Stimulated activated naive B cell treated with anti-CD40 and anti-IgM and Interleukin-4, amounts not matched to agents 10 μg/mL and 1 μg/mL and 100 μg/mL, for 72 hours (primary cell): Measurements from ENCODE around the gene UMAD1.
A peak's percentile ranks its signal among the peaks of the same experiment; 100 is the strongest.

Experiments used
- ATAC-seq, 2 donors: fragments of 150-1000 bp; cut with Tn5 transposase; replicated peaks; 2 replicates each; pipeline ENCODE4 v1.10.0; 2021; ENCODE audit warnings: moderate library complexity in 1 of 2
- DNase-seq: peaks from one replicate; pipeline ENCODE4 v3.0.0; 2021
- H3K27ac Mint-ChIP-seq: one replicate; pipeline ENCODE4 v1.8.0; 2022; ENCODE audit warnings: mild to moderate bottlenecking, mixed read lengths
- H3K27me3 Mint-ChIP-seq, 2 donors: one replicate each; pipeline ENCODE4 v1.8.0; 2022; ENCODE audit warnings: mixed read lengths in 2 of 2
- H3K36me3 Mint-ChIP-seq, 2 donors: one replicate each; pipeline ENCODE4 v1.8.0; 2022; ENCODE audit warnings: mixed read lengths in 2 of 2, mild to moderate bottlenecking in 1 of 2
- H3K4me1 Mint-ChIP-seq, 2 donors: one replicate each; pipeline ENCODE4 v1.8.0; 2022; ENCODE audit warnings: mixed read lengths in 2 of 2, mild to moderate bottlenecking in 1 of 2
- H3K4me3 Mint-ChIP-seq, 2 donors: one replicate each; pipeline ENCODE4 v1.8.0; 2022; ENCODE audit warnings: mild to moderate bottlenecking in 2 of 2, mixed read lengths in 2 of 2, moderate library complexity in 1 of 2
- H3K9me3 Mint-ChIP-seq, 2 donors: one replicate each; pipeline ENCODE4 v1.8.0; 2022; ENCODE audit warnings: mixed read lengths in 2 of 2, mild to moderate bottlenecking in 1 of 2

UMAD1 gene

DNA sequence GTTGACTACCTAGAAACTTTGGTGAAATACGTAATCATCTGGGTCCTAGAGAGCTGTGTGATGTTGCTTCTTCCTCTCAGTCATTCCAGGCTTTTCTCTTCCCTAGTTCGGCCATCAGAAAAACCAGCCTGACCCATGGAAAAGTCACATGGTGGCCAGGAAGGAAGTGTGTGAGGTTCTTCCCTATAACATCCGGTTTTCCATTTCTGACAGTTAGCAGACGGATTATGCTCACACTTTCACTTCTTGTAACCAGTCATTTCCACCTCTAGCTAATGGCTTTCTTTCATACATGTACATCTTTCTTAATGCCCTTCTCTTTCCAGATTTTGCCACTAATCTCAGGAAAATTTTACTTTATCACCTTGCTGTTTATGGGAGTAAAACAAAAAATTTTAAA lies 218.0 kb downstream of the UMAD1 start:
- ATAC-seq (no peak), DNase-seq (no peak)
- Mint-ChIP-seq H3K4me1 (peaks cover 23 to 33% of the 10 kb centered on the region in 2 donors), H3K27ac (peak overlapping the region; percentile 90), H3K4me3 (peak overlapping the region; percentile 58 to 65), H3K36me3 (peaks cover 21 to 34% of the 10 kb centered on the region in 2 donors), H3K9me3 (peaks cover 11 to 14% of the 10 kb centered on the region in 2 donors), H3K27me3 (no peaks in the 10 kb centered on the region)

DNA sequence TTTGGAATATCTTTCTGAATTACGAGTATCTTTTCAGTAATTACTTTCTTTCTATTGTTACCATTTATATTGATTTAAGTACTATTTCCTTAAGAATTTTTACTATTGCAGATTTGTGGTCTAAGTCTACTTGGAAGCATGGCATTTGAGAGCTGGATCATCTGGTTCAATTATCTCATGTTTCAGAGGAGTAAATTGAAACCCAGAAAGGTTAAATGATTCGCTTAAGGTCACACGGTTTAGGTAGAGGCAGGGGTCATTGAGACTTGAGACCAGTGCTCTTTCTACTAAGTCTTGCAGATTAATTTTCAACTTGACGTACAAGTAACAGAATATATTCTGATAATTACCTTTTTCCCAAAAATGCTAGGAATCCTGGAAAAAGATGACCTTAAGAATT lies 218.9 kb downstream of the UMAD1 start:
- Mint-ChIP-seq H3K27ac (no peak overlapping the region), H3K4me3 (no peak overlapping the region), H3K4me1 (peaks cover 23 to 34% of the 10 kb centered on the region in 2 donors), H3K36me3 (peaks cover 14 to 26% of the 10 kb centered on the region in 2 donors), H3K27me3 (no peaks in the 10 kb centered on the region), H3K9me3 (peaks cover 10 to 11% of the 10 kb centered on the region in 2 donors)
- DNase-seq, result no peak
- no peak for ATAC-seq

DNA sequence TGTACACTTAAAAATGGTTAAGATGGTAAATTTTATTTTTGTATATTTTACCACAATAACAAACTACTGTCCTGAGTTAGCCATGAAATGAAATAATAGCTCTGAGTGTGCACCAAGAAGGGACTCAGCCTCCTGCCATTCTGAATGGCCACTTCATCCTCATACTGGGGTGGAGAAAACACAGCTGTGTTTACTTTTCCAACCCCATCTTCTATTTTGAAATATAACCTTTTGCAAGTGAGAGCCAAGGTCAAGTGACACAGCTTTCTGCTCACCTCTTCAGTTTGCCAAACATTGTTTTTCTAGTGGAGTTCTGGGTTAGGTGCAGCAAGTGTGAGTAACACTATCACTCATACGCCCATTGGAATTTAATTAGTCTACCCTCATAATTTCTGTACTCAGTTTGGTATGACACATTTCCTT lies 220.7 kb downstream of the UMAD1 start:
- DNase-seq (no peak), ATAC-seq (no peak)
- H3K4me3 Mint-ChIP-seq, result no peak overlapping the region
- peaks cover 17 to 31% of the 10 kb centered on the region in 2 donors for H3K4me1 Mint-ChIP-seq
- no peaks in the 10 kb centered on the region for H3K27me3 Mint-ChIP-seq
- H3K36me3 Mint-ChIP-seq, result peaks cover 0 to 9% of the 10 kb centered on the region in 2 donors
- no peaks in the 10 kb centered on the region for H3K9me3 Mint-ChIP-seq
- no peak overlapping the region for H3K27ac Mint-ChIP-seq

DNA sequence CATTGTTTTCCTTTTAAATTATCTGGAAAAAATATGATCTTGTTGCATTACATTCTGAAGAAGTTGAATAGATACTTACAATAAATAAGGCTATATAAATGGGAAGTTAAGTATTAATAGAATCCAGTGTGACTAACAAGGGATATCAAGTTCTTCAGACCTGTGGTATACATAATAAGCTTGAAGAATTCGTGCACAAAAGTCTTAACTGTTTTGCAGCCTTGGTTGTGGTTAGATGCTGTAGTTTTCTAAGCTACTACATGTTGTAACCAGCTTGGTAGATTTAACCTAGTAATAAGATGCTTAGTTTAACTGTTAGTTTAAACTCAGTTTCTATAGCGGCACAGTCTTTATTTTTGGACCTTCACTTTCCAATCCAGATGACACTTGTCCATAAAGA lies 221.8 kb downstream of the UMAD1 start:
- H3K27ac Mint-ChIP-seq, result no peak overlapping the region
- H3K36me3 Mint-ChIP-seq, result peaks cover 0 to 3% of the 10 kb centered on the region in 2 donors
- DNase-seq (no peak), ATAC-seq (no peak)
- H3K4me3 Mint-ChIP-seq, result no peak overlapping the region
- peaks cover 14 to 19% of the 10 kb centered on the region in 2 donors for H3K4me1 Mint-ChIP-seq
- no peaks in the 10 kb centered on the region for H3K27me3 Mint-ChIP-seq
- no peaks in the 10 kb centered on the region for H3K9me3 Mint-ChIP-seq

DNA sequence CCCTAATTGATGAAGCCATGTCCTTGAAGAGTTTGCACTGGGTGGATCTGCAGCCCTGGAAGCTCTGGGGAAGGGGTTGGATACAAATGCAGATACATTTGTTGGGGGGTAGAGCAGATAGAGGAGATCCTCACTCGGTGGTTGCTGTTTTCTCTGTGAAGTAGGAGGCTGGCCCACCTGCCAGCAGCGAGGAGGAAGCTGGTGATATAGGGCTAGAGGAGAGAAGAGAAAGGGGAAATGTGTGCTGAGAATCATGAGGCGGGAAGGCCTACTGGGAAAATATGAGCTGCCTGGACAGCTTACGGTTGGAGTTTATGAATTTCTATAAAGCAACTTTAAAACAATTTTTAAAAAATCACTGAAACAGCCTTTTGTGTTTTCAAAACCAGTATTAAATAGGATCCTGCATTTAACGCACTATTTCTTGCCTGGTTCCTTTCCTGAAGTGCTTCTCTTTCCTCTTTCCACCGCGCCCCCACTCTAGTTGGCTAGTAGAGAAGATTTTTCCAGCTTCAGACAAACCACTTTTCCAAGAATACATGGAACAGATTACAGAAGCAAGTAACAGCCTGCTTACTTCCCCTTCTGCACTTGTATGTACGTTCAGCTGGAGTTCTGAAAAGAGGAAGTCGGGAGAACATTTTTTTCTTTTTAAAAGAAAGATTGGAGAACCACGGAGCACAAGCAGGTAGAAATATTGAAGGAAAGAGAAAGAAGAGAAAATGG lies 227.5 kb downstream of the UMAD1 start:
- H3K27ac Mint-ChIP-seq, result no peak overlapping the region
- peaks cover 1 to 6% of the 10 kb centered on the region in 2 donors for H3K4me1 Mint-ChIP-seq
- H3K27me3 Mint-ChIP-seq, result no peaks in the 10 kb centered on the region
- no peak overlapping the region for H3K4me3 Mint-ChIP-seq
- ATAC-seq (peak; percentile 54 to 73), DNase-seq (no peak)
- no peaks in the 10 kb centered on the region for H3K9me3 Mint-ChIP-seq
- H3K36me3 Mint-ChIP-seq, result no peaks in the 10 kb centered on the region

DNA sequence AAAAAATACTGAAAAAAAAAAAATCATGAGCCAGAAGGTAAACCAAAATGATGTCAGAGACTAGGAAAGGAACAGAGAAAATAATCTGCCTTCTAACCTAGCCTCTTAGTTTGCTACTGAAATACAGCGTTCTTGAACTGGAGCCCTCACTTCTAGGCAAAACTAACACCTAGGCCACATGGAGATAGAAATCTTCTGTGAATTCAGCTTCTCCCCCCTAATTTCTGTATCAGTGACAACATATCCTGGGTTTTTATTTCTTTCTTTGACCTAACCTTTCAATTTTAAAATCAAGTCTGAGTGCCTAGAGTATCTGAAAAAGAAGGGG lies 228.0 kb downstream of the UMAD1 start:
- no peaks in the 10 kb centered on the region for H3K9me3 Mint-ChIP-seq
- peaks cover 0 to 2% of the 10 kb centered on the region in 2 donors for H3K4me1 Mint-ChIP-seq
- no peak overlapping the region for H3K27ac Mint-ChIP-seq
- ATAC-seq (peak; percentile 10 to 16), DNase-seq (no peak)
- H3K4me3 Mint-ChIP-seq, result no peak overlapping the region
- H3K27me3 Mint-ChIP-seq, result no peaks in the 10 kb centered on the region
- H3K36me3 Mint-ChIP-seq, result peaks cover under 1% of the 10 kb centered on the region in 2 donors

DNA sequence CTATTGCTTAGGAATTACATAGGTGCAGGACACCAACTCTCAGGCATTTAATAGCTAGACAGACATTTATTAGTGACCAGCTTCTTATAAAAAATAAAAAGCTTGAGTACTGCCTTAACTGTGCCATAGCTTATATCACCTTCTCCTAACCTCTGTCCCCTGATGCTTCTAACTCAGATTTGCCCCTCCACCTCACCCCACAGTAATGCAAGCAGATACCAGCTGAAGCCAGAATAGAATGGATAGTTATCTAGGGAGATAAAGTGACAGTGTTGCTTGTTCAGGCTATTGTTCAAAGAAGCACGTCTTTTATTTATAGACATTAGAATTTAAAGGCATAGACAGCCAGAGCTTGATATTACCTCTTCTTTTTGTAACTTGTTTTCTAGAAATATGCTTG lies 228.5 kb downstream of the UMAD1 start:
- Mint-ChIP-seq H3K4me1 (no peaks in the 10 kb centered on the region), H3K27ac (no peak overlapping the region), H3K27me3 (no peaks in the 10 kb centered on the region), H3K9me3 (no peaks in the 10 kb centered on the region), H3K36me3 (peaks cover 5% of the 10 kb centered on the region in 2 donors), H3K4me3 (no peak overlapping the region)
- no peak for DNase-seq
- no peak for ATAC-seq

DNA sequence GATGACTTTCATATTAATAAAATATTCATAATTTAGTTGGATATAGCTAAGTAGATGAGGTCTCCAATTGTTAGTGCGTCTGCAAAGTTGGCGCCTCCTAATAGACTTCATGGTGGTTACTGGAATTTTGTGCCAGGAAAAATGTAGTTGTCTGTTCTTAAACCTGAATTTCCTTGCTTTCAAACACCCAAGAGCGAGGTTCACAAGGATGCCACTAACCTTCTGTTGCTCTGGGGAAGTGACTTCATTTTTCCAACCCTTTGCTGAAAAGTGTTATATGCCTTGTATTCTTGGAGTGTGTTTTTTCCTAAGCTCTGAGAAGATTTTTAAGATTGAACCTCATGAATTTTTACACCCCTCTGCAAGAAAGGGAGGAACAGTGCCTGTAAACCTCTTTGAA lies 229.1 kb downstream of the UMAD1 start:
- peaks cover 8% of the 10 kb centered on the region in 2 donors for H3K36me3 Mint-ChIP-seq
- no peak for ATAC-seq
- no peaks in the 10 kb centered on the region for H3K27me3 Mint-ChIP-seq
- H3K4me1 Mint-ChIP-seq, result no peaks in the 10 kb centered on the region
- no peak for DNase-seq
- no peaks in the 10 kb centered on the region for H3K9me3 Mint-ChIP-seq
- no peak overlapping the region for H3K4me3 Mint-ChIP-seq
- H3K27ac Mint-ChIP-seq, result no peak overlapping the region

DNA sequence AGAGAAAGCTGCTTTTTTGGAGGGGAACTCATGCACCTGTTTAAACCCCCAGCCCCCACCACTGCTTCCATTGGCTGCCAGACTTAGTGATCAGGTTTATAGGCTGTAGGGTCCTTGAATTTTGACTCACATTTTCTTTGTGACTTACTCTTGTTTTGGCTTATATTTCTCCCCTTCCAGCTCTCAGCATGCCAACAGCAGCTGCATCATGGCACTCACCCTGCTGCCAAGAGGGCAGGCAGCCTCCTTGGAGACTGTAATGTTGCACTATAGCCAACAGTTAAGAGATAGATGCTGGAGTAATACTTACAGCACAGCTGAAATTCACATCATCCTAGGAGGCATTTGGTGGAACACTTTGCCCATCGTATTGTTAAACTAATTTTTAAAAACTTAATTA lies 230.0 kb downstream of the UMAD1 start:
- ATAC-seq (no peak), DNase-seq (no peak)
- no peaks in the 10 kb centered on the region for H3K27me3 Mint-ChIP-seq
- H3K36me3 Mint-ChIP-seq, result peaks cover 13 to 14% of the 10 kb centered on the region in 2 donors
- peaks cover 0 to 2% of the 10 kb centered on the region in 2 donors for H3K9me3 Mint-ChIP-seq
- no peak overlapping the region for H3K4me3 Mint-ChIP-seq
- no peak overlapping the region for H3K27ac Mint-ChIP-seq
- H3K4me1 Mint-ChIP-seq, result no peaks in the 10 kb centered on the region

DNA sequence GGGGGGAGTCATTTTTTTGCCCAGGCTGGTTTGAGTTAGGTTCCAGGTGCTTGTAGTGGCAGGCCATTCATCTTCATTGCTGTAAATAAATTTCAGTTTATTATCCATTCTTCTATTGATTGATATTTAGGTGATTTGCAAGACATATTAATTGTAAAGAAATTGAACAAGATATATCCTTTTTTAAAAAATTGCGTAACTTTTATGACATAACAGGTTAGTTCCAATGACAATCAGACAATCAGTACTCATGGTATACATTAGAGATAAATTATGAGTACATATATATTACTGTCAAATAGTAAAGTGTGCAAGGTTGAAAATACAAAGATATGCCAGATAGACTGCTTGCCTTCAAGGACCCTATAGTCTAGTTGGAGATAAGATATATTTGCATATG lies 235.9 kb downstream of the UMAD1 start:
- Mint-ChIP-seq H3K36me3 (peaks cover 14 to 18% of the 10 kb centered on the region in 2 donors), H3K27me3 (no peaks in the 10 kb centered on the region), H3K4me3 (no peak overlapping the region), H3K4me1 (no peaks in the 10 kb centered on the region), H3K9me3 (peaks cover 0 to 2% of the 10 kb centered on the region in 2 donors), H3K27ac (peak overlapping the region; percentile 65)
- DNase-seq (no peak), ATAC-seq (no peak)

DNA sequence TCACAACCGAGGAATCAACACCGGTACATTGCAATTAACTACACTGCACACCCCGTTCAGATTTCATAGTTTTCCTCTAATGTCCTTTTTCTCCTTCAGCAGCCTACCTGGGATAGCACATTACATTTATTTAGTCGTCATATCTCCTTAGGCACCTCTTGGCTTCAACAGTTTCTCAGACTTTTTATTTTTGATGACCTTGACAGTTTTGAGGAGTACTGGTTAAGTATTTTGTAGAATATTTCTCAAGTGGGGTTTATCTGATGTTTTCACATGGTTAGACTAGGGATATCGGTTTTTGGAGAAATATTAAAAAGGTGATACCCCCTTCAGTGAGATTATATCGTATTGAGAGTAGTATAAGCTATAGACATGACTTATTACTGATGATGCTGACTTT lies 241.0 kb downstream of the UMAD1 start:
- Mint-ChIP-seq H3K27ac (no peak overlapping the region), H3K4me3 (no peak overlapping the region), H3K4me1 (peaks cover 11 to 23% of the 10 kb centered on the region in 2 donors), H3K36me3 (peaks cover 5 to 9% of the 10 kb centered on the region in 2 donors), H3K9me3 (peaks cover 4% of the 10 kb centered on the region in 2 donors), H3K27me3 (no peaks in the 10 kb centered on the region)
- no peak for ATAC-seq
- DNase-seq, result no peak

DNA sequence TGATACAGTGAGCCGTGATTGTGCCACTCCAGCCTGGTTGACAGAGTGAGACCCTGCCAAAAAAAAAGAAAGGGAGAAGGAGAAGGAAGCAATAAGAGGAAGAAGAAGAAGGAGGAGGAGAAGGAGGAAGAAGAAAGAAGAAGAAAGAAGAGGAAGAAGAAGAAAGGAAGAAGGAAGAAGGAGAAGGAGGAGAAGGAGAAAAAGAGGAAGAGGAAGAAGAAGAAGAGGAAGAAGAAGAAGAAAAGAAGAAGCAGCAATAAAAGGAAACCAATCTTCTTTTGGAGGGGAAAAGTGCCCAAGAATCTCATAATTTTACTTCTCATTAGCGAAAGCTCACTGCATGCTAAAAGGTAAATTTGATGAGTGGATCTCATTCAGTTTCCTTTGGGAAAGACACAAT lies 242.3 kb downstream of the UMAD1 start:
- Mint-ChIP-seq H3K27me3 (no peaks in the 10 kb centered on the region), H3K9me3 (peaks cover 4% of the 10 kb centered on the region in 2 donors), H3K4me3 (peak overlapping the region in 1 of 2 donors; percentile 3), H3K36me3 (peaks cover 5 to 8% of the 10 kb centered on the region in 2 donors), H3K27ac (peak overlapping the region; percentile 90), H3K4me1 (peaks cover 11 to 23% of the 10 kb centered on the region in 2 donors)
- no peak for ATAC-seq
- no peak for DNase-seq

DNA sequence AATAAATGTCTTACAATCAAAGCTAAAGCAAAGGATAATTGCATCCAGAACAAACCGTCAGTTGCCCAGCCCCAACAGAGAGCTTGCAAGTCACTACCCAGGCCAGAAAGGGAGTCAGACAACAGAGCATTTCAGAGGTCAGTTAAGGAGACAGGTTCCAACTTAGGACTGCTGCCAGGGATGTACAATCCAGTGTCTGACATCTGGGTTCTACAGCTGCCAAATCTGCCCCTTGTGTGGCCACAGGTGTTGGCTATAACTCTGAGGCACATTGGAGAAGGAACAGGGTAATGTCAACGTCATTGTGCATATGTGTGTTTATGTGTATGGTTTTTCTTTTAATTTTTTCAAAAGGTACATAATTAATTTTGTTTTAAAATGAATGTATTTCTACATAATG lies 242.8 kb downstream of the UMAD1 start:
- H3K4me3 Mint-ChIP-seq, result no peak overlapping the region
- H3K36me3 Mint-ChIP-seq, result peaks cover 4 to 5% of the 10 kb centered on the region in 2 donors
- no peak for ATAC-seq
- H3K4me1 Mint-ChIP-seq, result peaks cover 11 to 23% of the 10 kb centered on the region in 2 donors
- no peak for DNase-seq
- H3K27me3 Mint-ChIP-seq, result no peaks in the 10 kb centered on the region
- H3K27ac Mint-ChIP-seq, result no peak overlapping the region
- H3K9me3 Mint-ChIP-seq, result peaks cover 4% of the 10 kb centered on the region in 2 donors

DNA sequence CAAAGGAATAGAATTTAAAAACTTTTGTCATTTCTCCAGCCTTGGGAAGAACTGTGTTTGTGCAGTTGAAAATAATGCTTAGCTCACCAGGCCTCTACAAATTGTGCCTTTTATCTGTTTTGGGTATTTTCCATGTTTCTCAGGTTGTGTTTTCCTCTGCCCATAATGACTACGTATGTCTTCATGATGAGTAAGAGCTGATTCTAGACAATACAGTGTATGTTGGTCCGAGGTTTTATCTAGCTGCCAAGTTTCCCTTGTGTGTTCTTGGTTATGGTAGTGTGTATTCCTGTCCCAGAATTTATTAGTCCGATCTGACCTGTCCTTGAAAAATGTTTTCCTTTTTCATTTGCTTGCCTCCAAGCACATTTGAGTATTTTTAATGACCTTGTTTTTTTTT lies 244.3 kb downstream of the UMAD1 start:
- DNase-seq (no peak), ATAC-seq (no peak)
- Mint-ChIP-seq H3K27ac (no peak overlapping the region), H3K36me3 (peaks cover 4 to 5% of the 10 kb centered on the region in 2 donors), H3K9me3 (peaks cover 4% of the 10 kb centered on the region in 2 donors), H3K4me3 (no peak overlapping the region), H3K4me1 (peaks cover 11 to 23% of the 10 kb centered on the region in 2 donors), H3K27me3 (no peaks in the 10 kb centered on the region)

DNA sequence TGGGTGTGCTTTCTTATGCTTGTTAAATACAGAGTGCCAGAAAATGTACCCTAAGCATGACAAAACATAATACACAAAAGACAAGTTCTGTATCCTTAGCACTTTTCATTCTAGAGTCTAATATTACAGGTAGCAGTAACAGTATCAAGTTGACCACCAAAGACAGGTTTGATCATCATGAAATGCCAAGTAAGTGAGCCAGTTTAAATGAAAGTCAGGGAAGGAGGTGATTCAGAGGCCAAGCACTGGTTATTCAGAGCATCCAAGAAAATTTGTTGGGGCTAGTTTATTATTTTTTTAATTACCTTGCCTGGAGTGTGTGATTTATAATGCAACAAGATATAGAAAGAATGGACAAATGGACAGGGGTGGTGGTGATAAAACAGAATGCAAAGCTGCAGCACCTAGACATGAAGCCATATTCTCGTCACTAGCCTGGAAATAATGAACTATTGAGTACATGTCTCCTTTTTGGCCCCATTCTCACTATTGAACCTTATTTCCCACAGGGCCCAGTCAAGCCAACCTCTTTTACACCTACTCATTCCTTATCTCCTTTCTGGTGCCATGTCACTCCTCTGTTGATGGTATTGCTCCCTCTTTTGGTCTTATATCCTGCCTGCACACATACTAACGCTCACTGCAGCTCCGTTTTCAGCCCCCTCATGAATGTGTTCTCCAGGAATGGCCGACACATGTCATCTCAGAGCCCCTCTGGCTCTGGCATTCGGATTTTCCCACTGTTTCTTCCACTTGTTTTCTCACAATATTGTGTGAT lies 249.4 kb downstream of the UMAD1 start:
- Mint-ChIP-seq H3K36me3 (peaks cover 3 to 9% of the 10 kb centered on the region in 2 donors), H3K9me3 (no peaks in the 10 kb centered on the region), H3K4me1 (peaks cover 0 to 5% of the 10 kb centered on the region in 2 donors), H3K4me3 (no peak overlapping the region), H3K27me3 (no peaks in the 10 kb centered on the region), H3K27ac (no peak overlapping the region)
- ATAC-seq, result no peak
- no peak for DNase-seq
